Liver (tissue), 9 donors: Measurements from ENCODE around the gene SPATS2L. TPM values are rescaled to one million over a fixed set of nuclear protein-coding genes. Genes with fewer than 3 reads are reported as not detected.

Source experiments
- DNase-seq: peaks from one replicate; pipeline ENCODE4 v3.0.0-alpha.2; 2017; ENCODE audit warnings: low spot score
- H3K27ac ChIP-seq, 2 donors: one replicate each; pipeline ENCODE4 v1.7.0; 2013; ENCODE audit warnings: inconsistent platforms in 2 of 2, low read length in 2 of 2, control low read depth in 1 of 2, low read depth in 1 of 2, mild to moderate bottlenecking in 1 of 2
- H3K27me3 ChIP-seq, 4 donors: one replicate each; pipeline versions ENCODE4 v1.6.1 to v1.7.0; 2013; ENCODE audit warnings: low read length in 3 of 4, inconsistent platforms in 1 of 4, mild to moderate bottlenecking in 1 of 4, moderate library complexity in 1 of 4; ENCODE audit not compliant: control insufficient read depth in 4 of 4, insufficient read depth in 4 of 4
- H3K36me3 ChIP-seq, 4 donors: one replicate each; pipeline versions ENCODE4 v1.6.1 to v1.7.0; 2013; ENCODE audit warnings: low read length in 3 of 4, mild to moderate bottlenecking in 3 of 4, low read depth in 1 of 4, moderate library complexity in 1 of 4; ENCODE audit not compliant: control insufficient read depth in 4 of 4, insufficient read depth in 3 of 4
- H3K4me1 ChIP-seq, 4 donors: one replicate each; pipeline versions ENCODE4 v1.6.1 to v1.7.0; 2013; ENCODE audit warnings: low read length in 3 of 4, mild to moderate bottlenecking in 3 of 4, moderate library complexity in 1 of 4; ENCODE audit not compliant: control insufficient read depth in 4 of 4, insufficient read depth in 4 of 4
- H3K4me3 ChIP-seq, 3 donors: one replicate each; pipeline versions ENCODE4 v1.6.1 to v1.7.0; 2013; ENCODE audit warnings: low read length in 3 of 3, control low read depth in 1 of 3, low read depth in 1 of 3, mild to moderate bottlenecking in 1 of 3
- H3K9ac ChIP-seq, 2 donors: one replicate each; pipeline ENCODE4 v1.7.0; 2013; ENCODE audit warnings: low read length in 2 of 2, mild to moderate bottlenecking in 2 of 2, moderate library complexity in 2 of 2, control low read depth in 1 of 2, low read depth in 1 of 2
- H3K9me3 ChIP-seq, 4 donors: one replicate each; pipeline versions ENCODE4 v1.6.1 to v1.7.0; 2013; ENCODE audit warnings: low read length in 3 of 4; ENCODE audit not compliant: control insufficient read depth in 4 of 4
- ATF3 ChIP-seq: IDR thresholded peaks from 2 replicates; pipeline ENCODE4 v1.6.1; 2016; ENCODE audit warnings: antibody characterized with exemption
- EGR1 ChIP-seq, 2 donors: IDR thresholded peaks; 2 replicates each; pipeline ENCODE4 v1.6.1; 2016 to 2018; ENCODE audit warnings: antibody characterized with exemption in 2 of 2, low read depth in 2 of 2
- FOXA1 ChIP-seq: IDR thresholded peaks from 2 replicates; pipeline ENCODE4 v1.6.1; 2016; ENCODE audit warnings: antibody characterized with exemption
- GABPA ChIP-seq, 2 donors: IDR thresholded peaks in 1 of 2; conservative IDR thresholded peaks in 1 of 2; 2 replicates each; pipeline ENCODE4 v1.6.1; 2016; ENCODE audit warnings: antibody characterized with exemption in 2 of 2, mild to moderate bottlenecking in 1 of 2, moderate library complexity in 1 of 2
- HNF4G ChIP-seq: IDR thresholded peaks from 2 replicates; pipeline ENCODE4 v1.6.1; 2016; ENCODE audit warnings: antibody characterized with exemption
- JUND ChIP-seq, 2 donors: IDR thresholded peaks; 2 replicates each; pipeline ENCODE4 v1.6.1; 2016; ENCODE audit warnings: antibody characterized with exemption in 2 of 2
- MAX ChIP-seq: IDR thresholded peaks from 2 replicates; pipeline ENCODE4 v1.6.1; 2016; ENCODE audit warnings: antibody characterized with exemption
- NR2F2 ChIP-seq: IDR thresholded peaks from 2 replicates; pipeline ENCODE4 v1.6.1; 2016; ENCODE audit warnings: antibody characterized with exemption
- RAD21 ChIP-seq, 2 donors: IDR thresholded peaks; 2 replicates each; pipeline ENCODE4 v1.6.1; 2016; ENCODE audit warnings: antibody characterized with exemption in 2 of 2, mild to moderate bottlenecking in 2 of 2
- REST ChIP-seq: IDR thresholded peaks from 2 replicates; pipeline ENCODE4 v1.6.1; 2016; ENCODE audit warnings: antibody characterized with exemption, mild to moderate bottlenecking
- RXRA ChIP-seq, 2 donors: IDR thresholded peaks; 2 replicates each; pipeline ENCODE4 v1.6.1; 2017 to 2018; ENCODE audit warnings: antibody characterized with exemption in 2 of 2, mild to moderate bottlenecking in 1 of 2
- SP1 ChIP-seq: IDR thresholded peaks from 2 replicates; pipeline ENCODE4 v1.6.1; 2018; ENCODE audit warnings: antibody characterized with exemption, mild to moderate bottlenecking
- TAF1 ChIP-seq: conservative IDR thresholded peaks from 2 replicates; pipeline ENCODE4 v1.6.1; 2016; ENCODE audit warnings: antibody characterized with exemption, mild to moderate bottlenecking
- YY1 ChIP-seq: IDR thresholded peaks from 2 replicates; pipeline ENCODE4 v1.6.1; 2016; ENCODE audit warnings: antibody characterized with exemption, mild to moderate bottlenecking
- WGBS: extraction: QIAGEN DNeasy Blood & Tissue Kit; methylation state at CpG from one replicate; pipeline ENCODE4 v1.1.7; 2013; 5-methylcytosine and 5-hydroxymethylcytosine counted together
- polyA plus RNA-seq, 2 donors: library from polyadenylated mRNA; stranded (reverse) in 1 of 2; unstranded in 1 of 2; fragments of 200-250 nt in 1 of 2; fragments of >200 nt in 1 of 2; fragmentation: Nextera tagmentation in 1 of 2; extraction: Ambion mirVana in 1 of 2; gene quantifications; one replicate each; pipeline versions ENCODE4 v1.2.1 to v1.2.3, GENCODE V29; 2013 to 2015
- total RNA-seq, 2 donors: library from RNA; depleted of rRNA; stranded (reverse); fragments of >200 nt; gene quantifications; one replicate each; pipeline ENCODE4 v1.2.3, GENCODE V29; 2014
- TF ChIP-seq, protein P1 (sequence below): IDR thresholded peaks from 2 replicates; pipeline ENCODE4 v1.6.1; 2016; ENCODE audit warnings: antibody characterized with exemption
- TF ChIP-seq, protein P2 (sequence below): fragments of 150-350 bp; IDR thresholded peaks from 2 replicates; pipeline ENCODE4 v1.5.1; 2017; ENCODE audit warnings: improper control_type of control experiment, low read depth, low read length; ENCODE audit not compliant: missing input control
- donor health status: healthy.
- donor health status: healthy.
- donor health status: healthy.
- donor health status: healthy.
- donor health status: healthy.

The SPATS2L gene
- total and polyA plus RNA-seq, 4 donors, result 31.4 to 49.9 (median 42.4) TPM

DNA sequence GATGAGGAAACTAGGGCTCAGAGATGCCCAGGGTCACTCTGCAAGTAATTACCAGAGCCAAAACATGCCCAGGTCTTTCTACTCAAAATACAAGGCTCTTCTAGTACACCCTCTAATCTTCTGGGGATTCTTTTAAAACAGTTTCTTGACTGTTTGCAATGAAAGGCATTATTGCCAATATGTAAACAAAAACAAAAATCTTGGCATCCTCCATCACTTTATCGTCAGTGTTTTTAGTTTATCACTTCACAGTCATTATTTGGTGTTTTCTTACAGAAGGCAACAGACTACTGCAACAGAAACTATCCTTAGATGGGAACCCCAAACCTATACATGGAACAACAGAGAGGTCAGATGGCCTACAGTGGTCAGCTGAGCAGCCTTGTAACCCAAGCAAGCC lies 132.4 kb downstream of the SPATS2L start:
- Histone ChIP-seq H3K36me3 (peaks cover 4 to 54% (median 17%) of the 10 kb centered on the region in 4 donors), H3K4me3 (no peak overlapping the region), H3K9ac (no peak overlapping the region), H3K27me3 (no peaks in the 10 kb centered on the region), H3K4me1 (no peaks in the 10 kb centered on the region), H3K27ac (no peak overlapping the region), H3K9me3 (no peaks in the 10 kb centered on the region)
- WGBS, result 63% methylated on average over 1 of the region's 1 CpG
- TF ChIP-seq RAD21 (IDR thresholded peaks at IDR 0.05) (no peak), EGR1 (IDR thresholded peaks at IDR 0.05; ENCODE audit: low read depth in 2 of 2) (no peak), TAF1 (no peak), ATF3 (no peak), SP1 (no peak), REST (no peak), JUND (IDR thresholded peaks at IDR 0.05) (no peak), NR2F2 (no peak), MAX (no peak), GABPA (IDR thresholded peaks at IDR 0.05 in 1 of 2, conservative IDR thresholded peaks at IDR 0.05 in 1 of 2) (no peak), FOXA1 (no peak), HNF4G (no peak), YY1 (no peak), RXRA (IDR thresholded peaks at IDR 0.05) (no peak)
- TF ChIP-seq, protein P1, sequence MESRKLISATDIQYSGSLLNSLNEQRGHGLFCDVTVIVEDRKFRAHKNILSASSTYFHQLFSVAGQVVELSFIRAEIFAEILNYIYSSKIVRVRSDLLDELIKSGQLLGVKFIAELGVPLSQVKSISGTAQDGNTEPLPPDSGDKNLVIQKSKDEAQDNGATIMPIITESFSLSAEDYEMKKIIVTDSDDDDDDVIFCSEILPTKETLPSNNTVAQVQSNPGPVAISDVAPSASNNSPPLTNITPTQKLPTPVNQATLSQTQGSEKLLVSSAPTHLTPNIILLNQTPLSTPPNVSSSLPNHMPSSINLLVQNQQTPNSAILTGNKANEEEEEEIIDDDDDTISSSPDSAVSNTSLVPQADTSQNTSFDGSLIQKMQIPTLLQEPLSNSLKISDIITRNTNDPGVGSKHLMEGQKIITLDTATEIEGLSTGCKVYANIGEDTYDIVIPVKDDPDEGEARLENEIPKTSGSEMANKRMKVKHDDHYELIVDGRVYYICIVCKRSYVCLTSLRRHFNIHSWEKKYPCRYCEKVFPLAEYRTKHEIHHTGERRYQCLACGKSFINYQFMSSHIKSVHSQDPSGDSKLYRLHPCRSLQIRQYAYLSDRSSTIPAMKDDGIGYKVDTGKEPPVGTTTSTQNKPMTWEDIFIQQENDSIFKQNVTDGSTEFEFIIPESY, result no peak
- TF ChIP-seq, protein P2, sequence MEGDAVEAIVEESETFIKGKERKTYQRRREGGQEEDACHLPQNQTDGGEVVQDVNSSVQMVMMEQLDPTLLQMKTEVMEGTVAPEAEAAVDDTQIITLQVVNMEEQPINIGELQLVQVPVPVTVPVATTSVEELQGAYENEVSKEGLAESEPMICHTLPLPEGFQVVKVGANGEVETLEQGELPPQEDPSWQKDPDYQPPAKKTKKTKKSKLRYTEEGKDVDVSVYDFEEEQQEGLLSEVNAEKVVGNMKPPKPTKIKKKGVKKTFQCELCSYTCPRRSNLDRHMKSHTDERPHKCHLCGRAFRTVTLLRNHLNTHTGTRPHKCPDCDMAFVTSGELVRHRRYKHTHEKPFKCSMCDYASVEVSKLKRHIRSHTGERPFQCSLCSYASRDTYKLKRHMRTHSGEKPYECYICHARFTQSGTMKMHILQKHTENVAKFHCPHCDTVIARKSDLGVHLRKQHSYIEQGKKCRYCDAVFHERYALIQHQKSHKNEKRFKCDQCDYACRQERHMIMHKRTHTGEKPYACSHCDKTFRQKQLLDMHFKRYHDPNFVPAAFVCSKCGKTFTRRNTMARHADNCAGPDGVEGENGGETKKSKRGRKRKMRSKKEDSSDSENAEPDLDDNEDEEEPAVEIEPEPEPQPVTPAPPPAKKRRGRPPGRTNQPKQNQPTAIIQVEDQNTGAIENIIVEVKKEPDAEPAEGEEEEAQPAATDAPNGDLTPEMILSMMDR, result no peak
- no peak for DNase-seq

- Histone ChIP-seq H3K4me1 (peaks cover 0 to 4% (median 0%) of the 10 kb centered on the region in 4 donors), H3K9me3 (no peaks in the 10 kb centered on the region), H3K9ac (no peak overlapping the region), H3K27ac (no peak overlapping the region), H3K36me3 (peaks cover 4 to 52% (median 20%) of the 10 kb centered on the region in 4 donors), H3K4me3 (no peak overlapping the region), H3K27me3 (no peaks in the 10 kb centered on the region)
- 97% methylated on average over 5 of the region's 5 CpGs for WGBS
- TF ChIP-seq EGR1 (IDR thresholded peaks at IDR 0.05; ENCODE audit: low read depth in 2 of 2) (no peak), TAF1 (no peak), HNF4G (no peak)
- no peak for DNase-seq
Measured at GRCh38 chr2:200439981-200440380, 133.5 kb downstream of the SPATS2L start.
